ENCODE measurements around the gene NFAT5. TPM values are rescaled to one million over a fixed set of nuclear protein-coding genes. Genes with fewer than 3 reads are reported as not detected.

Gene NFAT5
- polyA plus RNA-seq, 1 donor, result 15.2 TPM

GRCh38 chr16:69741519-69741918 lies 175.8 kb downstream of the NFAT5 start:
- no peak for DNase-seq (ENCODE audit: low read depth)

- no peak for DNase-seq (ENCODE audit: low read depth)
These were observed 176.5 kb downstream of the NFAT5 start for GRCh38 chr16:69741951-69742904.

- no peak for DNase-seq (ENCODE audit: low read depth)
These were observed 178.8 kb downstream of the NFAT5 start for GRCh38 chr16:69744363-69745231.

- DNase-seq (ENCODE audit: low read depth), result no peak
These were observed 179.5 kb downstream of the NFAT5 start for GRCh38 chr16:69745232-69745612.

GRCh38 chr16:69745959-69746358 lies 180.2 kb downstream of the NFAT5 start:
- no peak for DNase-seq (ENCODE audit: low read depth)

GRCh38 chr16:69747115-69747514 lies 181.3 kb downstream of the NFAT5 start:
- no peak for DNase-seq (ENCODE audit: low read depth)

GRCh38 chr16:69748694-69749345 lies 183.1 kb downstream of the NFAT5 start:
- no peak for DNase-seq (ENCODE audit: low read depth)

- DNase-seq (ENCODE audit: low read depth), result no peak
These were observed 188.3 kb downstream of the NFAT5 start for GRCh38 chr16:69754143-69754468.

Other genes with a start within 250 kb of the NFAT5 start
- 6.8 TPM for gene PDF, start 235.4 kb upstream of the NFAT5 start, polyA plus RNA-seq (ENCODE audit: insufficient read length)
- gene COG8, start 226.4 kb upstream of the NFAT5 start, polyA plus RNA-seq (ENCODE audit: insufficient read length), result 24.2 TPM
- gene NIP7, start 226.2 kb upstream of the NFAT5 start, polyA plus RNA-seq (ENCODE audit: insufficient read length), result 18.8 TPM
- gene TMED6, start 214.2 kb upstream of the NFAT5 start, polyA plus RNA-seq (ENCODE audit: insufficient read length), result 1.5 TPM
- gene TERF2, start 180.0 kb upstream of the NFAT5 start, polyA plus RNA-seq (ENCODE audit: insufficient read length), result 31.9 TPM
- 64.1 TPM for gene CYB5B, start 141.3 kb upstream of the NFAT5 start, polyA plus RNA-seq (ENCODE audit: insufficient read length)
- 12.3 TPM for gene NQO1, start 160.6 kb downstream of the NFAT5 start, polyA plus RNA-seq (ENCODE audit: insufficient read length)
- gene NOB1, start 189.0 kb downstream of the NFAT5 start, polyA plus RNA-seq (ENCODE audit: insufficient read length), result 47.0 TPM
- 14.5 TPM for gene WWP2, start 196.4 kb downstream of the NFAT5 start, polyA plus RNA-seq (ENCODE audit: insufficient read length)

All from forelimb muscle (tissue), 1 donor.